Measurements from ENCODE around the gene RIPPLY3.

Gene RIPPLY3

DNA sequence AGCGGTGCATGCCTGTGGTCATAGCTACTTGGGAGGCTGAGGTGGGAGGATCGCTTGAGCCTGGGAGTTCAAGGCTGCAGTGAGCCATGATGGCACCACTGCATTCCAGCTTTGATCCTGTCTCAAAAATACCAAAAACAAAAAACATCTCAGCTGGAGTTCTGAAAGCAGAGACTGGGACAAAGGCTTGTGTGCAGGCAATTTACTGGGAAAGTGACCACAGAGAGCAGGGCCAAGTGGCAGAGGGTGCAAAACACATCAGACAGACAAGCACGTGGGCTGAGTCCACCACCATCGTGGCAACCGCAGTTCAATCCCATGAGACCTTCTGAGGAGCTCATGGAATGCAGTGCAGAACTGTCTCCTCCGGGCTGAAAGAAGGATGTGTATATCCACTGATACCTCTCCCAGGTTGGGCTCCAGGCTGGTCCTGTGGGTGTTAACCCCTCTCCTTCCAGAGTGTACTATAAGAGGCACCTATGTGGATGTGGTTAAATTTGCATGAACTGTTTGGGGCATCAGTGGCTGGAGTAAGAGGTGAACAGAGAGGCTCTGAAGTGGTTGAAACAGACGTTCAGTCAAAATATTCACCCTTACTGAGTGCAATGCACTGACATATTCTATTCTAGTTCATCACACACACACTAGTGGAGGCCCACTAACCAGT lies 55.6 kb downstream of the RIPPLY3 start:
- DNase-seq (ENCODE audit: low read depth): no peak

DNA sequence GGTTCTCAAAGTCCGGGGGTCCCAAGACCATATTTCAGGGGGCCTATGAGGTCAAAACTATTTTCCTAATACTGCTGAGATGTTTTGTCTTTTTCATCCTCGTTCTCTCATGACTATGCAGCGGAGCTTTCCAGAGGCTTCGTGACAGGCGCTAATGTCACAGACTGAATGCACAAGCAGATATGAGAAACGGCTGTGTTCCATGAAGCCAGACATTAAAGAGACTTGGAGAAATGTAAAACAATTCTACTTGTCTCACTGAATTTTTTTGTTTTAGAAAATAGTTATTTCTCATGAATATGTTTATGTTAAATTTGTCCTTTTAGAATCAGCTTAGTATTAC lies 56.1 kb downstream of the RIPPLY3 start:
- DNase-seq (ENCODE audit: low read depth): no peak

DNA sequence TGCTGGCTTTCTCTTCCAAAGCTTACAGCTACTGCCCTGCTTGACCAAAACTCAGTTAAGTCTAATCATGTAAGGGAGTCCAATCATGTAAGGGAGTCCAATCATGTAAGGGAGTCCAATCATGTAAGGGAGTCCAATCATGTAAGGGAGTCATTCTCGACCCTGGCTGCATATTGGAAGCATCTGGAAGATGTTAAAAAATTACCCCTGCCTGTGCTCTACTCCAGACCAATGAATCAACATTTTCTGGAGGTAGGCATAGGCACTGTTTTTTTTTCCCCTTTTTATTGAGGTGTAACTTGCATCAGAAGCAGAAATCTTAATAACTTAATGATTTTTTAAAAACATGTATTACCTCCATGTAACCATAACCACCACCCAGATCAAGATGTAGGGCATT lies 56.9 kb downstream of the RIPPLY3 start:
- DNase-seq (ENCODE audit: low read depth): no peak

DNA sequence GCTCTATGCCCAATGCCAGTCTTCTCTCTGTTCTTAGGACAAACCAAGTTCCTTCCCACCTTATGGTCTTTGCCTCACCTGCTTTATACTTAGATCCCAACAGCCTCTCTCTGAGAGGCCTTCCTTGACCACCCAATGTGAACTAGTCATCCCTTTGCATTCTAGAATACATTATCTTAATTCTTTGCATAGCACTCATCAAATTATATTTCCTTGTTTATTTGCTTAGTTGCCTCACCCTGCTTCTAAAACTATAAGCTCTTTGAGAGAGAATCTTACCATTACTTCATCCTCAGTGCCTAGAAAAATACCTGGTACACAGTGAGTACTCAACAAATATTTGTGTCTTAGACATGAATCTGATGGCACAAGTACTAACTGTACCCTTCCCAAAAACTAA lies 58.3 kb downstream of the RIPPLY3 start:
- no peak for DNase-seq (ENCODE audit: low read depth)

DNA sequence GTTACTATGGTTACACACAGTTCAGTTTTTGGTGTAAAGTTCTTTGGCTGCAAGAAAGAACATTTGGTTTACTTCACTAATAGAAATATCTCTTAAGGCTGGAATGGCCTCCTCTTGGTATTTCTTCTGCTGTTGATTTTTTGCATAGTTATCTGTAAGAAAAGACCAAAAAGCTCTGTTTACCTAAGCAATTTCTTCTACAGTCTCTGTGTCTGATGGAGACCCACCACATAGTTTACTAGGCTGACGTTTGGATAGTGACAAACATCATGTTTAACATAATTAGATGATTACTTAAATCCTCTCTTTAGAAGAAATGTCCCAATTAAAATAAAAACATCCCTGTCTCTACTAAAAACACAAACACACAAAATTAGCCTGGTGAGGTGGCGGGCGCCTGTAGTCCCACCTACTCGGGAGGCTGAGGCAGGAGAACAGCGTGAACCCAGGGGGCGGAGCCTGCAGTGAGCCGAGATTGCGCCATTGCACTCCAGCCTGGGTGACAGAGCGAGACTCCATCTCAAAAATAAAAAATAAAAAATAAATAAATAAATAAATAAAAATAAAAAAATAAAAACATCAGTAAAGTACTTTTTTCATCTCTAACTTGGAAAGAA lies 59.2 kb downstream of the RIPPLY3 start:
- no peak for DNase-seq (ENCODE audit: low read depth)
